GM18508 (cell line): ENCODE measurements around the gene EFHC2.
A peak's percentile ranks its signal among the peaks of the same experiment; 100 is the strongest.
"Not testable (repeated sequence)": the region's sequence is repeated elsewhere in the genome, so short reads cannot be mapped to it uniquely, and the experiment has no call there.

Source experiments
- ATAC-seq: cut with Tn5 transposase; IDR thresholded peaks from one replicate; pipeline ENCODE4 v1.9.1; 2021; ENCODE audit warnings: moderate number of reproducible peaks; ENCODE audit not compliant: insufficient read depth, unreplicated experiment

The EFHC2 gene

GRCh38 chrX:44305921-44306320 lies 37.6 kb downstream of the EFHC2 start:
- no peak for ATAC-seq

- ATAC-seq, result no peak
These were observed 40.4 kb downstream of the EFHC2 start for GRCh38 chrX:44303119-44303518.

- ATAC-seq, result no peak
These were observed 44.3 kb downstream of the EFHC2 start for GRCh38 chrX:44299177-44299576.

- peak; percentile 90 for ATAC-seq
These were observed 51.9 kb downstream of the EFHC2 start for GRCh38 chrX:44291468-44292092.

GRCh38 chrX:44290718-44291117 lies 52.8 kb downstream of the EFHC2 start:
- ATAC-seq, result no peak

GRCh38 chrX:44282753-44283152 lies 60.7 kb downstream of the EFHC2 start:
- no peak for ATAC-seq

GRCh38 chrX:44280116-44280515 lies 63.4 kb downstream of the EFHC2 start:
- no peak for ATAC-seq

GRCh38 chrX:44274096-44274495 lies 69.4 kb downstream of the EFHC2 start:
- ATAC-seq, result no peak

- ATAC-seq, result no peak
These were observed 75.6 kb downstream of the EFHC2 start for GRCh38 chrX:44267861-44268260.

- no peak for ATAC-seq
These were observed 76.4 kb downstream of the EFHC2 start for GRCh38 chrX:44267116-44267515.

- ATAC-seq, result no peak
These were observed 77.9 kb downstream of the EFHC2 start for GRCh38 chrX:44265559-44265958.

GRCh38 chrX:44264936-44265335 lies 78.5 kb downstream of the EFHC2 start:
- ATAC-seq, result no peak

GRCh38 chrX:44261286-44261685 lies 82.2 kb downstream of the EFHC2 start:
- ATAC-seq, result no peak

GRCh38 chrX:44260609-44261008 lies 82.9 kb downstream of the EFHC2 start:
- ATAC-seq, result no peak

GRCh38 chrX:44255742-44256141 lies 87.7 kb downstream of the EFHC2 start:
- ATAC-seq, result not testable (repeated sequence)

GRCh38 chrX:44253575-44253942 lies 89.9 kb downstream of the EFHC2 start:
- ATAC-seq, result no peak

GRCh38 chrX:44252688-44253574 lies 90.5 kb downstream of the EFHC2 start:
- peak; percentile 79 for ATAC-seq

GRCh38 chrX:44247468-44247867 lies 96.0 kb downstream of the EFHC2 start:
- no peak for ATAC-seq

- ATAC-seq, result no peak
These were observed 96.6 kb downstream of the EFHC2 start for GRCh38 chrX:44246826-44247225.

GRCh38 chrX:44245733-44246132 lies 97.7 kb downstream of the EFHC2 start:
- no peak for ATAC-seq

GRCh38 chrX:44244008-44244407 lies 99.5 kb downstream of the EFHC2 start:
- ATAC-seq, result no peak

- no peak for ATAC-seq
These were observed 101.9 kb downstream of the EFHC2 start for GRCh38 chrX:44241546-44241945.
